IMR-90 (cell line): Measurements from ENCODE around the gene NSD2. TPM values are rescaled to one million over a fixed set of nuclear protein-coding genes. Genes with fewer than 3 reads are reported as not detected.

Experiments
- ATAC-seq: fragments of 200-7000 bp; cut with Tn5 transposase; 2 replicates; pipeline ENCODE4 v1.9.1; 2020; ENCODE audit warnings: low read depth, mild to moderate bottlenecking, moderate library complexity
- BruUV-seq: library from RNA; stranded (reverse); fragments of 400-500 nt; replicated peaks from 2 replicates; lab custom pipeline; 2021; lab: Mats Ljungman, UMichigan
- CTCF ChIA-PET: fragments of 300-600 bp; formaldehyde crosslinking; extraction: SDS; loops from one replicate; lab custom pipeline; 2021; ENCODE audit warnings: antibody characterized with exemption; lab: Yijun Ruan, JAX
- POLR2A ChIA-PET: fragments of 300-600 bp; sonication (Branson Sonifier 250); formaldehyde crosslinking; loops from one replicate; lab custom pipeline; 2022; ENCODE audit warnings: antibody characterized with exemption; ENCODE audit not compliant: unreplicated experiment; lab: Charles Lee
- DNase-seq: peaks from one replicate; pipeline ENCODE4 v3.0.0; 2013
- H2AFZ ChIP-seq: replicated peaks from 2 replicates; pipeline ENCODE3; 2013; ENCODE audit warnings: low read length, mild to moderate bottlenecking; ENCODE audit not compliant: poor library complexity
- H2AK5ac ChIP-seq: 2 replicates; pipeline ENCODE4 v1.6.1; 2013; ENCODE audit warnings: low read depth, low read length, inconsistent platforms
- H2AK9ac ChIP-seq: replicated peaks from 2 replicates; pipeline ENCODE3; 2013; ENCODE audit warnings: mild to moderate bottlenecking, low read depth, low read length, moderate library complexity; ENCODE audit not compliant: poor library complexity
- H2BK120ac ChIP-seq: 2 replicates; pipeline ENCODE4 v1.6.1; 2013; ENCODE audit warnings: low read depth, low read length, inconsistent platforms
- H2BK15ac ChIP-seq: 3 replicates; pipeline ENCODE4 v1.6.1; 2013; ENCODE audit warnings: low read depth, low read length, inconsistent platforms
- H2BK20ac ChIP-seq: 2 replicates; pipeline ENCODE4 v1.6.1; 2013; ENCODE audit warnings: low read depth, mild to moderate bottlenecking, inconsistent platforms, low read length, moderate library complexity
- H2BK5ac ChIP-seq: 2 replicates; pipeline ENCODE4 v1.6.1; 2013; ENCODE audit warnings: mild to moderate bottlenecking, low read depth, low read length, inconsistent platforms; ENCODE audit not compliant: poor library complexity, severe bottlenecking
- H3K14ac ChIP-seq: replicated peaks from 2 replicates; pipeline ENCODE4 v1.6.1; 2013; ENCODE audit warnings: low read depth, low read length, inconsistent platforms
- H3K18ac ChIP-seq: 2 replicates; pipeline ENCODE4 v1.6.1; 2013; ENCODE audit warnings: low read depth, low read length, control low read depth
- H3K23ac ChIP-seq: 2 replicates; pipeline ENCODE4 v1.6.1; 2013; ENCODE audit warnings: low read depth, low read length, inconsistent platforms
- H3K27ac ChIP-seq: 2 replicates; pipeline ENCODE4 v1.5.1; 2013; ENCODE audit warnings: mild to moderate bottlenecking, control low read depth, low read length; ENCODE audit not compliant: insufficient read depth
- H3K27me3 ChIP-seq: 2 replicates; pipeline ENCODE4 v1.6.1; 2013; ENCODE audit warnings: low read length; ENCODE audit not compliant: control insufficient read depth, insufficient read depth
- H3K36me3 ChIP-seq: 2 replicates; pipeline ENCODE4 v1.6.1; 2013; ENCODE audit warnings: low read length, mixed read lengths; ENCODE audit not compliant: control insufficient read depth, insufficient read depth
- H3K4ac ChIP-seq: 2 replicates; pipeline ENCODE4 v1.6.1; 2013; ENCODE audit warnings: low read depth, low read length, inconsistent platforms
- H3K4me1 ChIP-seq: 2 replicates; pipeline ENCODE4 v1.6.1; 2013; ENCODE audit warnings: low read length, mixed read lengths; ENCODE audit not compliant: control insufficient read depth, insufficient read depth
- H3K4me2 ChIP-seq: 2 replicates; pipeline ENCODE4 v1.6.1; 2013; ENCODE audit warnings: low read depth, mild to moderate bottlenecking, control low read depth, low read length, moderate library complexity
- H3K4me3 ChIP-seq: 2 replicates; pipeline ENCODE4 v1.5.1; 2013; ENCODE audit warnings: low read depth, mild to moderate bottlenecking, control low read depth, low read length, moderate library complexity; ENCODE audit not compliant: insufficient read depth
- H3K56ac ChIP-seq: 2 replicates; pipeline ENCODE4 v1.6.1; 2013; ENCODE audit warnings: low read length, inconsistent platforms; ENCODE audit not compliant: insufficient read depth; ENCODE audit errors: extremely low read depth
- H3K79me1 ChIP-seq, 2 experiments: 2 replicates each; pipeline ENCODE4 v1.6.1; 2013; ENCODE audit warnings: low read length in 2 of 2, inconsistent platforms in 1 of 2, low read depth in 1 of 2
- H3K9ac ChIP-seq: 2 replicates; pipeline ENCODE4 v1.6.1; 2013; ENCODE audit warnings: low read depth, low read length, control low read depth
- H3K9me1 ChIP-seq: 2 replicates; pipeline ENCODE4 v1.6.1; 2013; ENCODE audit warnings: low read length, inconsistent platforms; ENCODE audit not compliant: insufficient read depth
- H3K9me3 ChIP-seq: 2 replicates; pipeline ENCODE4 v1.6.1; 2013; ENCODE audit warnings: low read length; ENCODE audit not compliant: control insufficient read depth, insufficient read depth
- H4K20me1 ChIP-seq: 2 replicates; pipeline ENCODE4 v1.6.1; 2013; ENCODE audit warnings: low read length, inconsistent platforms; ENCODE audit not compliant: insufficient read depth
- H4K5ac ChIP-seq: 2 replicates; pipeline ENCODE4 v1.6.1; 2013; ENCODE audit warnings: mild to moderate bottlenecking, low read depth, low read length, control low read depth
- H4K8ac ChIP-seq, 2 experiments: 2 replicates each; pipeline ENCODE4 v1.6.1; 2013; ENCODE audit warnings: low read depth in 2 of 2, low read length in 2 of 2, control low read depth in 1 of 2, inconsistent platforms in 1 of 2
- H4K91ac ChIP-seq: 2 replicates; pipeline ENCODE4 v1.6.1; 2013; ENCODE audit warnings: low read depth, low read length, inconsistent platforms; ENCODE audit not compliant: insufficient read depth
- CEBPB ChIP-seq: IDR thresholded peaks from 2 replicates; pipeline ENCODE4 v1.6.1; 2012; ENCODE audit warnings: low read depth, low read length, improper control_type of control experiment
- CHD1 ChIP-seq: IDR thresholded peaks from 2 replicates; pipeline ENCODE4 v1.6.1; 2012; ENCODE audit warnings: low read depth, low read length, improper control_type of control experiment
- MAFK ChIP-seq: IDR thresholded peaks from 2 replicates; pipeline ENCODE4 v1.6.1; 2012; ENCODE audit warnings: low read depth, low read length, improper control_type of control experiment
- MXI1 ChIP-seq: IDR thresholded peaks from 2 replicates; pipeline ENCODE4 v1.6.1; 2012; ENCODE audit warnings: low read depth, mild to moderate bottlenecking, low read length, moderate library complexity, borderline replicate concordance
- NFE2L2 ChIP-seq: fragments of 150-350 bp; IDR thresholded peaks from 2 replicates; pipeline ENCODE4 v1.6.1; 2016; ENCODE audit warnings: low read depth, mild to moderate bottlenecking, low read length
- RAD21 ChIP-seq: IDR thresholded peaks from 2 replicates; pipeline ENCODE4 v1.6.1; 2012; ENCODE audit warnings: low read length, improper control_type of control experiment
- RCOR1 ChIP-seq: IDR thresholded peaks from 2 replicates; pipeline ENCODE4 v1.6.1; 2012; ENCODE audit warnings: mild to moderate bottlenecking, low read length, improper control_type of control experiment; ENCODE audit not compliant: insufficient replicate concordance
- RFX5 ChIP-seq: IDR thresholded peaks from 2 replicates; pipeline ENCODE4 v1.8.0; 2012; ENCODE audit warnings: low read depth, mild to moderate bottlenecking, low read length, moderate library complexity
- SMC3 ChIP-seq: fragments of 150-350 bp; IDR thresholded peaks from 2 replicates; pipeline ENCODE4 v1.6.1; 2016; ENCODE audit warnings: low read depth, mild to moderate bottlenecking, antibody characterized with exemption, low read length, moderate library complexity
- WGBS, 2 experiments: methylation state at CpG; one replicate each; pipeline versions ENCODE4 v1.1.5 to v1.1.7; 2013; ENCODE audit warnings: missing lambda C conversion rate in 2 of 2; ENCODE audit not compliant: insufficient read length in 1 of 2; ENCODE audit errors: extremely low coverage in 2 of 2; 5-methylcytosine and 5-hydroxymethylcytosine counted together
- dilution Hi-C: fragments of 300-500 bp; cut with HindIII; formaldehyde crosslinking; loops from one replicate; pipeline ENCODE4 v1.14.3; 2018; ENCODE audit warnings: low sequenced_read_pairs; ENCODE audit not compliant: unreplicated experiment
- in situ Hi-C: fragments of 300-500 bp; cut with MboI; formaldehyde crosslinking; loops from 3 replicates; pipeline ENCODE4 v1.14.3; 2019; ENCODE audit warnings: low sequenced_read_pairs, inconsistent platforms, mixed read lengths
- intact Hi-C: fragments of 100-400 bp; cut with micrococcal nuclease; formaldehyde crosslinking; loops from 2 replicates; pipeline ENCODE4 v1.10.0; 2022
- polyA plus RNA-seq, 3 experiments: library from polyadenylated mRNA; depleted of rRNA; stranded (reverse); fragments of >200 nt; gene quantifications; 2 replicates each; pipeline ENCODE4 v1.2.3, GENCODE V29; 2012; ENCODE audit warnings: low replicate concordance in 1 of 3
- total RNA-seq: library from RNA; depleted of rRNA; stranded (reverse); fragments of >200 nt; gene quantifications from 2 replicates; pipeline ENCODE4 v1.2.3, GENCODE V29; 2012
- TF ChIP-seq, protein P1 (sequence below): conservative IDR thresholded peaks from 2 replicates; pipeline ENCODE4 v1.5.1; 2012; ENCODE audit warnings: mild to moderate bottlenecking, low read depth, low read length, improper control_type of control experiment

The NSD2 gene
- total and polyA plus RNA-seq, 2 of the 4 experiments (the other 2 are of a cell fraction): 35.9 to 68.1 TPM

DNA sequence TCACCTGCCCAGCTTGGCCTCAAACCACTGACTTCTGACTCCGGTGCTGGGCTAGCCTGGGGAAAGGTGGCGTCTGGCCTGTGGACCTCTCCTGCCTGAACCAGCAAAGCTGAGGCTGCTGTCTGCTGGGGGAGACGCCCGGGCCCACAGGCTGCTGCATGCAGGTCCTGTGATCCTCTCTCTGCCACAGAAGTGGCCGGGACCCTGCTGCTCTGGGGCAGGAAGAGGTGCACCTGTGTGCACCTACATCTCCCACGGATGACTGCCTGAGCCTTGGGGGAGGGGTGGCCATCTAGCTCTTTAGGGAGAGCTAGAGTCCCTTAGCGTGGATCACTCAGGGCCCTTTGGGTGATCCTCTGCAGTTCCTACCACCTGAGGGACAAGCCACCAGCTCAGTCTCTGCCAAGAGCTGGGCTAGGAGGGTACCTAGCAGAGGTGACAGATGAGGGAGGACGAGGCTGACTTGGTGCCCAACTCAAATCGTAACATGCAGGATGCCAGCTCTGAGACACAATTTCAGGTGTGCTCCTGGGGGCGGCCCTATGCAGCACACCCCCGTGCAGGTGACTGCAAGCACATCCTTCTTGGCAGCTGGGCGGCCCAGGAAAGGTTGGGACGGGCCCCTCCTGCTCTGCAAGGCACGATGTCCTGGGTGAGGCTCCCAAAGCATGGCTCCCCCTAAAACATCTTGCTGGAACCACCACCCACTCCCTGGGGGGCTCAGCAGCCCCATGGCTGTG is 37.7 kb upstream of the NSD2 start:
- Histone ChIP-seq H2BK5ac (no peak overlapping the region), H3K4ac (no peak overlapping the region), H2BK15ac (no peak overlapping the region), H3K4me3 (no peak overlapping the region), H3K14ac (no peak overlapping the region), H3K9me1 (no peaks in the 10 kb centered on the region), H3K4me1 (peaks cover 3% of the 10 kb centered on the region; the same call in 1 of the 2 replicates), H2AK5ac (no peak overlapping the region), H2AFZ (no peak overlapping the region), H3K9me3 (no peaks in the 10 kb centered on the region), H4K91ac (no peak overlapping the region), H2AK9ac (no peak overlapping the region), H3K36me3 (peaks cover 50% of the 10 kb centered on the region), H3K18ac (no peak overlapping the region), H3K79me1 (peaks cover 13 to 16% of the 10 kb centered on the region in 2 experiments), H4K20me1 (peaks cover 4% of the 10 kb centered on the region), H4K5ac (no peak overlapping the region), H3K23ac (no peak overlapping the region), H3K27me3 (no peaks in the 10 kb centered on the region), H3K4me2 (no peak overlapping the region), H2BK120ac (no peak overlapping the region), H3K56ac (no peak overlapping the region), H3K27ac (no peak overlapping the region), H2BK20ac (no peak overlapping the region), H3K9ac (no peak overlapping the region), H4K8ac (no peak overlapping the region)
- in situ Hi-C loops: no loop called here
- intact Hi-C loops: no loop called here
- 100% methylated on average over 5 of the region's 14 CpGs; no CpG with 5 or more reads in 1 of the 2 experiments for WGBS, 2 experiments
- dilution Hi-C loops: no loop called here
- ChIA-PET CTCF (no interaction called here), POLR2A (no interaction called here)
- no peak for DNase-seq
- TF ChIP-seq RAD21: no peak
- no peak for TF ChIP-seq RCOR1
- no peak for TF ChIP-seq SMC3
- TF ChIP-seq NFE2L2: no peak
- TF ChIP-seq, protein P1, sequence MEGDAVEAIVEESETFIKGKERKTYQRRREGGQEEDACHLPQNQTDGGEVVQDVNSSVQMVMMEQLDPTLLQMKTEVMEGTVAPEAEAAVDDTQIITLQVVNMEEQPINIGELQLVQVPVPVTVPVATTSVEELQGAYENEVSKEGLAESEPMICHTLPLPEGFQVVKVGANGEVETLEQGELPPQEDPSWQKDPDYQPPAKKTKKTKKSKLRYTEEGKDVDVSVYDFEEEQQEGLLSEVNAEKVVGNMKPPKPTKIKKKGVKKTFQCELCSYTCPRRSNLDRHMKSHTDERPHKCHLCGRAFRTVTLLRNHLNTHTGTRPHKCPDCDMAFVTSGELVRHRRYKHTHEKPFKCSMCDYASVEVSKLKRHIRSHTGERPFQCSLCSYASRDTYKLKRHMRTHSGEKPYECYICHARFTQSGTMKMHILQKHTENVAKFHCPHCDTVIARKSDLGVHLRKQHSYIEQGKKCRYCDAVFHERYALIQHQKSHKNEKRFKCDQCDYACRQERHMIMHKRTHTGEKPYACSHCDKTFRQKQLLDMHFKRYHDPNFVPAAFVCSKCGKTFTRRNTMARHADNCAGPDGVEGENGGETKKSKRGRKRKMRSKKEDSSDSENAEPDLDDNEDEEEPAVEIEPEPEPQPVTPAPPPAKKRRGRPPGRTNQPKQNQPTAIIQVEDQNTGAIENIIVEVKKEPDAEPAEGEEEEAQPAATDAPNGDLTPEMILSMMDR: no peak
- no peak for TF ChIP-seq RFX5
- TF ChIP-seq MXI1: no peak
- no peak for TF ChIP-seq MAFK
- no peak for TF ChIP-seq CHD1
- no peak for TF ChIP-seq CEBPB
- no peak for ATAC-seq
- no TSS peak for BruUV-seq
